Measurements from ENCODE around the gene BPIFA3.

The BPIFA3 gene

DNA sequence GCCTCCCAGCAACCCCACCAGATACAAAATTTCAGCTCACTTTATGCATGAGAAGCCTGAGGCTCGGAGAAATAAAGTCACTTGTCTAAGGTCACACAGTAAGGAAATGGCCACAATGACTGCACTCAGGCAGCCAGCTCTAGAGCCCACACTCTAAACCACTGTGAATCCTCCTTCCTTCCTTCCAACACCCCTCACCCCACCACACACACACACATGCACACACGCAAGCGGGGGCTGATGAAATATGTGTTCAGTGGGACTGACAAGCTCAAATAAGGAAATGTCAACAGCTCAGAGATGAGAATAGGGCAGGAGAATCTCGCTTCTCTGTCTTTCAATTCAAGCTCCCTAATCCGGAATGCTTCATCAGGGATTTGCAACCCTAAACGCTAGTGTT, 12.7 kb downstream of the BPIFA3 start:
- no peak for FAIRE-seq

DNA sequence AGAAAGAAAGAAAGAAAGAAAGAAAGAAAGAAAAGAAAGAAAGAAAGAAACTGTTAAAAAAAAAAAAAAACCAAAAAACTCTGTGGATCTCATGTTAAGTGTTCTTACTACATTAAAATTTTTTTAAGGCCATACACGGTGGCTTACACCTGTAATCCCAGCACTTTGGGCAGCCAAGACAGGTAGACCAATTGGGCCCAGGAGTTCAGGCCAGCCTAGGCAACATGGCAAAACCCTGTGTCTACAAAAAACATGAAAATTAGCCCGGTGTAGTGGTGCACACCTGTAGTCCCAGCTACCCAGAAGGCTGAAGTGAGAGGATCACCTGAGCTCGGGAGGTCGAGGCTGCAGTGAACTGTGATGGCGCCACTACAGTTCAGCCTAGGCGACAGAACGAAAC, 14.1 kb downstream of the BPIFA3 start:
- no peak for FAIRE-seq

DNA sequence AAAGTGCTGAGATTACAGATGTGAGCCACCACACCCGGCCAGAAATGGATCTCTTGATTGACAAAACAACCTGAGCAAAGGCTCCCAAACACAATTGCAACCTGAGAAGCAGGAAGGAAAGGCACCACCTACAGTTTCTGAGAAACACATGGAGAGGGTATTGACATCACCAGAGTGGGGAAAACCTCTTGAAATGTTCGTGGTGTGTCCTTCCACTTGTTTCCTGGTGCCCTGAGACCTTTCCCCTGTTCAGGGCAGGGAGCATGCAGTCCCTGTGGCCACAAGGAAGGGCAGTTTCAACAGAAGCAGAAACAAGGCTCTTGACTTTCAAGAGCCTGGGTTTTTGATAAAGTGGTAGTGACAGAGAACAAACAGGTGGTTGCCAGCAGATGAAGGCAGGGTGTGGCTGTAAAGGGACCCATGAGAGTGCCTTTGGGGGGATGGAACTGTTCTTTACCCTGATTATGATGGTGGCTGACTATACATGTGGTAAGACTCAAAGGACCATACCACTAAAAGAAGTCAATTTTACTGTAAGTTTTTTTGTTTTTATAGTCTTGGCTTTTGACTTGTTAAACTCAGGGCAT, 15.4 kb downstream of the BPIFA3 start:
- FAIRE-seq, result no peak

DNA sequence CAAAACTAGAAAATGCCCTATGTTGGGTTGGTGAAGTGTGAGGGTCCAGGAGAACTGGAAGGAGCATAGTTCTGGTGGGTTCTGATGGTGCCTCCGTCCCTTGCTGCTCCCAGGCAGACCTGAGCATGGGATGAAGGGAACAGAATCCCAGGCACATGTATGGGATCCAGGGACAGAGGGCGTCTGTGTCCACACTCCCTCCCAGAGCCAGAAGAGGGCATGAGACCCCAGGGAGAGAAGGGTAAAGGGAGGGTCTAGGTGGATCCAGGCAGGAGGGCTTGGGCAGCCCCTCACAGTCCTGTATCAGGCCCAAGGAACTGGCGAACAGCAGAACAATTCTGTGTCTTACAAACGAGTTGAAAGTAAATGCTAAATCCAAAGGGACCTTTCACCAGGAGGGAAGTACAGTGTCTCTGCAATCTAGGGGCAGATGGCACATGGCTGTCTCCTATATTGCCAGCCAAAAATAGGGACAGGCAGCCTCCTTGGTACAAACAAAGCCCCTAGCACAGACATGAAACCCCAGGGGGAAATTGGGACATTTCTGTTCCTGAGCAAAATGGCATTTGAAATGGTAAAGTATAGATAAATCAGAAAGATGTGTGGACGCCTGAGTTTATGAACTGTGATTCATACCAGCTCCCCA, 16.1 kb downstream of the BPIFA3 start:
- FAIRE-seq, result no peak

- no peak for FAIRE-seq
Measured at GRCh38 chr20:33234050-33234449, 16.9 kb downstream of the BPIFA3 start.

DNA sequence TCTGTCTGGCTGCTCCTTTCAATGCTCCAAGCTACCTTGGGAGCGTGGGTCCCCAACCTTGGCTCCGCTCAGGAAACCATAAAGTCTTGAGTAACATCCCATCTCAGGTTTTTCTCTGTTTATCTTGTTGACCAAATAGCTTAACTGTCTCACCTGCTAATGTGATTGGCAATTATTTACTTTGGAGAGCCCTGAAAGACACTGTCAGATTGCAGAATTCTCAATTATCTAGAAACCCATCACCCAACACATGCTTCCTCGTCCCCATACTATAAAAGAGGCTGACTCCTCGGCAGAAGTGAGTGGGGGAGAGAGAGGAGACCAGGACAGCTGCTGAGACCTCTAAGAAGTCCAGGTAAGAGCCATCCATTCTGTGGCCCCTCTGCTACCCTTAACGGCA, 18.5 kb downstream of the BPIFA3 start, which contains the start of gene BPIFA1:
TSS of gene BPIFA1 (plus strand) at position 301 of the 400 bp plus-strand sequence. CDS start 1,716 bp downstream, outside the sequence.
- FAIRE-seq, result no peak

DNA sequence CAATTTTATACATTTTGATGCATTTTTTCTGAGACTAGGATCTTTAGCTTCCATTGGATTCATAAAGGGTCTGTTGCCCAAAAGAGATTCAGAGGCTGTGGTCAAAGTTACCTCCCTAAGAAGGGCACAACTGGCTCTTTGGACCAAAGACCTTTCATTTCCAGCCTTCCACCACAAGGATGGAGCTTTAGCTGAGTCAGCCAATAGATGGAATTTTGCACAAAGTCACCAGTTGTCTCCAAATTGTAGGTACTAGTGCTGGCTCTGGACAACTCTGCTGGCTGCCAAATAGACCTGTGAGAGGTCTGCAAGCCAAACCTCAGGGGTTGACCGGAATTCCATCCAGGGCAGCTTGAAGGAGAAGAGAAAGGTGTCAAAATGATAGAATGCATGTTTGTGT, 19.2 kb downstream of the BPIFA3 start:
- FAIRE-seq, result no peak

GRCh38 chr20:33237989-33238388, 20.8 kb downstream of the BPIFA3 start:
- no peak for FAIRE-seq

DNA sequence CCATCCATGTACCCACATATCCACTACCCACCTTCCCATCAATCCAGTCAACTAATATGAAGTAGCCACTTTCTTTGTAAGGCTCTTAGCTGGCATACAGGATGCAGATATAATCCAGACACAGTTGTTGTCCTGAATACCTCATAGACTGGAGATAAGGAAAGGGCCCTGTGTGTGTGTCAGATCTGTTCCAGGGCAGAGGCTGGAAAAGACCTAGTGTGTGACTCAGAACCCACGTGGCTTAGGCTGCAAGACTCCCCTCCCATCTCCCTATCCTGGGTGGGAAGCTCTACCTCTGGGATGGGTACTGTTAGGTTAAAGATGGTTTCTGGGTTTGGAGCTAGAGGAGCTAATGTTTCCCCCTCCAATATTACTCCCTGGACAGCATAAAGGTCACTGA, 22.3 kb downstream of the BPIFA3 start:
- no peak for FAIRE-seq

DNA sequence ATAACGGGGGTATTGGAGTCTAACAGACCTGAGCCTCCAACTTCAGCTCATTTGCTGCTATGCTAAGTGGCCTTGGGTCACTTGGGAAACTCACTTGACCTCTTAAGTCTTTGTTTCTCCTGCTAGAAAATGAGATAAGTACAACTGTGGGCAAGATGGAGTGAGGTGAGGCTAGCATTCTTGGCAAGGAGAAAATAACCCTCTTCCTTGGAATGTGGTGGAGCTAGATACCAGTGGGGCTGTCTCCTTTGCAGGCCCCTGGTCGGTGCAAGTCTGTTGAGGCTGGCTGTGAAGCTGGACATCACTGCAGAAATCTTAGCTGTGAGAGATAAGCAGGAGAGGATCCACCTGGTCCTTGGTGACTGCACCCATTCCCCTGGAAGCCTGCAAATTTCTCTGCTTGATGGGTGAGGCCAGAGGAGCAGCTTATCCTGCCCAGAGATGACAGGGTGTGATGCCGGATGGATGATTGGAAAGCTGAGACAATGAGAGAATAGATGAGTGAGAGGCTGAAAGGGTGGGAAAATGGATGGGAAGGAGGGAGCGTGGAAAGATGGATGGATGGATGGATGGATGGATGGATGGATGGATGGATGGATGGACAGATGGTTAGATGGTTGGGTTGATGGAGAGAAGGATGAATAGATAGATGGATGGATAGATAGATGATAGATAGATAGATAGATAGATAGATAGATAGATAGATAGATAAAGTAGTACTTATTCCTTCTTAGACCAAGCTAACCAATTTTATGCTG, 23.0 kb downstream of the BPIFA3 start:
- FAIRE-seq, result no peak

DNA sequence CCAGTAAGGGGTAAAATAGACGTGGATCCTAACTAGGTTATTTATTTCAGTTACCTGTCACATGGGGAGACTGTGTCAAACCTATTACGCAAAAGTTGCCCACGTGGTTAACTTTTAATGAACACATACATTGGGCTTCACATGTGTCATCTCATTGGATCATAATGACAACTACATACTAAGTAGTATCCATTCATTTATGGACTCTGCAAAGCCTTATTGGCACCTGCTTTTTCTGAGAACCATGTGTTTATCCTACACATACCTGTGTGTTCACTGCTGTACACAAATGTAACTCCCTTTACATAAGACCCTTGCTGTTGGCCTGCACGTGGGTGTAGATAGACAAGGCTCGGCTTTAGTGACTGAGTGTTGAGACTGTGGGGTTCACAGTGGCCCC, 23.8 kb downstream of the BPIFA3 start:
- FAIRE-seq, result no peak

- no peak for FAIRE-seq
Measured at GRCh38 chr20:33242319-33243100, 25.4 kb downstream of the BPIFA3 start.

DNA sequence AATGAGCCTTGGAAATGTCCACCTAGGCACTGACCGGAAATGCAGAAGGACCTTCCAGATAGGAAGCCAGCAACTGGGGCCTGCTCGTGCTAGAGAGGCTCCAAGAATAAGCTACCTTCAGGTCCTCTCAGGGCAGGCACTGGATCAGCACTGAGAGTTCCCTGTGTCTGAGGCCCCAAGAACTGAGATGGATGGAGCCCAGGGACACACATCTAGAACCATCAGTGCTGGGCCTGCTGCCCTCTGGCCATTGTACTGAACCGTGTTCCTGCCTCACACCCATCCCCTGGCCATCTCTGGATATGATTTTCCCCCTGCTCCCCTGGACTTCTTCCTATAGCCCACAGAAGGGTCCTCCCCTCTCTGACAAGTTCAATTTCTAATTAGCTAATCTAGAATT, 28.9 kb downstream of the BPIFA3 start:
- no peak for FAIRE-seq

DNA sequence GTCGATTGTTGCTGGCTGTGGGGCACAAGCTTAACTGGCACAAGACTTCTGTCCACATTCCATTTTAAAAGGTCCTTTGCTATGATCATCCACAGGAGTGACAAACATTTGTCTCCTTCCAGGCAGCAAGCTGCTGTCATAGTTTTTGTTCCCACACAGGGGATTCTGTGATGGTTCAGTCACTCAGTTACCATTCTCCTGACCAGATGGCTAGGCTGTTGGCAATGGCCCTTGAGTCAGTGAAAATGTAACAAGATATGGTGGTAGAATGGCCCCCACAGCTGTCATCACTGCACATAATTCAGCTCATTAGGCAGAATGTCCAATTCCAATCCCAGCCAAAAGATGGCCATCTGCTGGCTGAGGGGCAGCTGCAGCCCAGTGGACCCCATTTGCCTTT, 32.3 kb downstream of the BPIFA3 start:
- no peak for FAIRE-seq

DNA sequence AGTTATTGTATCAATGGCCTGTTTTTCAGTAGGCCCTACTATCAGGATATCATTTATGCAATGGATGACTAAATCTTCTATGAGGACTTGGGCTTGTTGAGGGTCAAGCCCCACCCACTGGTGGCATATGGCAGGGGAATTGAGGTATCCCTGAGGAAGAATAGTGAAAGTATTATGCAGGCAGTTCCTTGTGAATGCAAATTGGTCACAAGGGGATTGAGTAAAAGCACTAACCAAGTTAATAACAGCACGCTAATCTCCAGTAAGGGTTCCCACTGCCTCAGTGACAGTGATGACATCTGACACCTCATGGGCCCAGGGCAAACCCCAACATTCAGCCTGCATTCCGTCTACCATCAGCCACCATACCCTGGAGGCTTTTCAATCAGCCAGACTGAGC, 33.5 kb downstream of the BPIFA3 start:
- no peak for FAIRE-seq

DNA sequence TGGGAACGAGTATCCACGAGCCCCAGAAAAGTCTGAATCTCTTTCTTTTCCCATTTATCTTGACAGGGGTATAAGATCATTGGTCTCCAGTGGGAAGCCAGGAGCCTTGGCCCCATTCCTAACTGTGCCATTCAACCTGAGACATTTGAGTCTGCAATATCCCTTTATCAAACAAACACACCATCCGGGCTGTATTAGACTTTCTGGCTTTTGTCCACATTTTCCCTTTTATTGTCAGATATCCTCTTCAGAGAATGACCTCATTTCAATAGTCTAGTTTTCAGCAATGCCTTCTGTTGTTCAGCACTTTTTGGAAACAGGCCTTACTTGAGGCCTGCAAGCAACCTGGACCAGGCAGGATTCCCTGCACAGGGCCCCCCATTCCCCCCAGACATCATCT, 34.3 kb downstream of the BPIFA3 start:
- no peak for FAIRE-seq

DNA sequence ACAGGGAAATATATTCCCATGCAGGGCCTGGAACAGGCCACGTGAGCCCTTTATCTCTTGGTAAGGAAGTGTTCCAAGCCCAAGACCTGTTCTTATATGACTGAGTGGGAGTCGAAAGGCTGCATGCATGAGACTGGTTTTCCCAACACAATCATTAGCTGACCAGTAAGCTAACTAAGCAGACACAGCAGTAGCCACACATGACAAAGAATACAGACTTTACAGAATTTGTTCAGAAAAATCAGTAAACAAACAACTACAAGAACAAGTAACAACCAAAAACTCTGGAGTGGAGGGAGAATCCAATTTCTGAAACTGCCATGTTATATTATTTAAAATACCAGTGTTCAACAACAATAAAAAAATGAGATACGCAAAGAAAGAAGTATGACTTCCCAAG, 35.3 kb downstream of the BPIFA3 start:
- no peak for FAIRE-seq

DNA sequence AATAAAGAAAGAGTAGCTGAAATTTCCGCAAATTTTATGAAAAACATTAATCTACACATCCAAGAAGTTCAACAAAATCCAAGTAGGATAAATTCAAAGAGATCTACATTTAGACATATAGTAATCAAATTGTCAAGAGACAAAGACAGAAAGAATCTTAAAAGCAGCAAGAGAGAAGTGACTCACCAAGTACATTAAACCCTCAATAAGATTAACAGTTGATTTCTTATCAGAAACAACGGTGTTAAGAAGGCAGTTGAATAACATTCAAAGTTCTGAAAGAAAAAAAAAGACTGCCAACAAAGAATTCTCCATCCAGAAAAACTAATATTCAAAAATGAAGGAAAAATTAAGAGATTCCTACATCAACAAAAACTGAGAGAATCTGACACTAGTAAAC, 37.9 kb downstream of the BPIFA3 start:
- FAIRE-seq, result no peak

DNA sequence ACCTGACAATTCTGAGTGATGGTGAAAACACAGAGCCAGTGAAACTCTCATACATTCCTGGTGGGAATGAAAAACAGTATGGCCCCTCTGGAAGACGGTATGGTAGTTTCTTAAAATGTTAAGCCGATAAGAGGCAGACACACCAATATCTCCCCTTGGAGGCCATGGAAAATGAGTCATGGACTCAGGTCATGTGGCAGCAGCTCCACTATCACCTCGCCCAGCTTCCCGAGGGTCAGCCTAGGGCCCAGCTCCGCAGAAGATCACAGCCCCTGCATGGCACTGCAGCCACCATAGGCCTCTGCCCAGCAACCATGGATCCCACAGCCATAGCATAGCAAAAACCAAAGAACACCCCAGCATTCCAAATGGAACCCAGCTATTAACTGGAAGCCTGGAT, 40.1 kb downstream of the BPIFA3 start:
- no peak for FAIRE-seq

DNA sequence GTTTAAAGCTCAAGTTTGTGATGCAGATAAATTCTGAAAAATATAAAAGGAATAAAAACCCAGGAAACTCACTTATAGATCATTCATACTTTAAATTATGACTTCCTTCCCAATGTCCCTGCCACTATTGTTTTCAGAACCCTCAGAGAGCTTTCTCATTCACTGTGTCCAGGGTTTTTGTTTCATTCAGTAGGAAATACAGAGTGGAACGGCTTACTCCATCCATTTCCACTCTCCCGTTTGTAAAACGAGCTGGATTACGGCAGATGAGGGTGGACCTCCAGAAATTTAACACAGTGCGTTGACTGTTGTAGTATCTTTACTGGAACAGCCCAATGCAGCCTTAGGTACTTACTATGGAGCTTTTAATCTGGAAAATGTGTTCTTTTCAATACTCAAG, 42.2 kb downstream of the BPIFA3 start:
- no peak for FAIRE-seq

DNA sequence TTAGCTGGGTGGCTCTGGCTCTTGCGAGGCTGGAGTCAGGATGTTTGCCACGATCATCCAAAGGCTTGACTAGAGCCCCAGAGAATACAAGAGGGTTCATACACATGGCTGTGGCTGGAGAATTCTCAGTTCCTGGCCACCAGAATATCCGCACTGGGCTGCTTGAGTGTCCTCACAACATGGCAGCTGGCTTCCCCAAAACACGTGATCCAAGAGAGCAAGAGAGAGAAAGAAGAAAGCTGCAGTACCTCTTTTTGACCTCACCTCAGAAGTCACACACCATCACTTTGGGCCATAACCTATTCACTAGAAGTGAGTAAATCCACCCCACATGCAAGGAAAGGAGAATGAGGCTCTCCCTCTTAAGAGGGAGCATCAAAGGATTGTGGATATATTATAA, 44.3 kb downstream of the BPIFA3 start:
- FAIRE-seq, result no peak

DNA sequence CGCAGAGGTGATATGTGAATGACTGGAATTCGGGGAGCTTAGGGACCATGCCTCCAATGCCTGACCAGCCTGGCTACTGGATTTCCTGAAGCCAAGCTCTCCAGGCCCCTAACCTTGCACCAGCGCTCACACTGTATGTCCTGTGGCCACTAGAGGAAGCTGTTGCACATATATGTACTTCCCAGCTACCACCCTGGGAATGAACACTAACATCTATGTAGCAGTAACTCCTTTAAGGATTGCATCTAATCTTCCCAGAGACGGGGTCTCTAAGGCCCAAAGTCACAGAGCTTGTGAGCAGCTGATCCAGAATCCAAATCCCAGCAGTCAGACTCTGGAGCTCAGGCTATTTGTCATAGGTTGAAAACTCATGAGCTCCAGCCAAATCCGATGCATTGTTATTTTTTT, 45.5 kb downstream of the BPIFA3 start:
- FAIRE-seq, result peak; percentile 38

DNA sequence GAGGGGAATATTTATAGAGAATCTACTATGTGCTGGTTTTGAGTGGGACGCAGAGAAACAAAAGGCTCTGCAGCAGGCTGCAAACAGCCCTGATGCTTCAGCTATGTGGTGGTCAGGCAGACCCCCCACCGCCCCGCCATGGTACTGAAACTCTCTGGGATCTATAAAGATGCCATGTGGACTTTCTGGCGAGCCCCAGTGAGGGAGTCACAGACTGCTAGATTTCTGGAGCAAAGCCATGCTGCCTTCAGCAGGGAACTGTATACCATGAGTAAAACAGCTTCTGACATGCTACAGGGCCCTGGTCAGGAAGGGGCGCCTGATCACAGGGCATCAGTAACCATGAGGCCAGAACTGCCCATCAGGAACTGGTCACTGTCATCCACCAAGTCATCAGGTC, 46.6 kb downstream of the BPIFA3 start:
- no peak for FAIRE-seq

- FAIRE-seq, result no peak
Measured at GRCh38 chr20:33267701-33268100, 50.5 kb downstream of the BPIFA3 start.

Measured in TTC549 (cell line).